Tibial artery (tissue), 4 donors: ENCODE results near the gene ARHGEF9.
A peak's percentile ranks its signal among the peaks of the same experiment; 100 is the strongest.
"Not testable (repeated sequence)": the region's sequence is repeated elsewhere in the genome, so short reads cannot be mapped to it uniquely, and the experiment has no call there.

Experiments
- DNase-seq, 2 donors: peaks; one replicate each; pipeline ENCODE4 v3.0.0-alpha.2; 2019
- H3K27ac ChIP-seq, 2 donors: fragments of 200-600 bp; sonication (generic) in 1 of 2; 1 replicate in 1 of 2; 2 replicates in 1 of 2; pipeline ENCODE4 v1.5.1; 2018 to 2019; ENCODE audit warnings: mild to moderate bottlenecking in 1 of 2
- H3K27me3 ChIP-seq, 2 donors: fragments of 200-600 bp; sonication (generic) in 1 of 2; one replicate each; pipeline versions ENCODE4 v1.5.1 to v1.6.0; 2016 to 2019
- H3K36me3 ChIP-seq, 3 donors: fragments of 200-600 bp; sonication (generic) in 2 of 3; one replicate each; pipeline ENCODE4 v1.5.1; 2016 to 2019; ENCODE audit warnings: mild to moderate bottlenecking in 2 of 3
- H3K4me1 ChIP-seq, 4 donors: fragments of 200-600 bp; sonication (generic) in 2 of 4; 1 replicate in 3 of 4; 2 replicates in 1 of 4; pipeline ENCODE4 v1.5.1; 2016 to 2019
- H3K4me3 ChIP-seq, 2 donors: fragments of 200-600 bp; sonication (generic) in 1 of 2; 1 replicate in 1 of 2; 2 replicates in 1 of 2; pipeline ENCODE4 v1.5.1; 2018 to 2019; ENCODE audit warnings: mild to moderate bottlenecking in 2 of 2
- H3K9me3 ChIP-seq, 3 donors: fragments of 200-600 bp; sonication (generic) in 1 of 3; one replicate each; pipeline ENCODE4 v1.5.1; 2016 to 2019
- intact Hi-C: fragments of 100-400 bp; cut with DNase I; formaldehyde crosslinking; loops from one replicate; pipeline ENCODE4 v1.15.0; 2023; ENCODE audit warnings: low total_unique reads
- TF ChIP-seq, protein P1 (sequence below), 2 experiments: fragments of 200-600 bp in 1 of 2; fragments of 450-650 bp in 1 of 2; IDR thresholded peaks; one replicate each; pipeline ENCODE4 v1.5.1; 2017 to 2019; ENCODE audit warnings: antibody characterized with exemption in 2 of 2, mild to moderate bottlenecking in 1 of 2, moderate library complexity in 1 of 2

Gene ARHGEF9

DNA sequence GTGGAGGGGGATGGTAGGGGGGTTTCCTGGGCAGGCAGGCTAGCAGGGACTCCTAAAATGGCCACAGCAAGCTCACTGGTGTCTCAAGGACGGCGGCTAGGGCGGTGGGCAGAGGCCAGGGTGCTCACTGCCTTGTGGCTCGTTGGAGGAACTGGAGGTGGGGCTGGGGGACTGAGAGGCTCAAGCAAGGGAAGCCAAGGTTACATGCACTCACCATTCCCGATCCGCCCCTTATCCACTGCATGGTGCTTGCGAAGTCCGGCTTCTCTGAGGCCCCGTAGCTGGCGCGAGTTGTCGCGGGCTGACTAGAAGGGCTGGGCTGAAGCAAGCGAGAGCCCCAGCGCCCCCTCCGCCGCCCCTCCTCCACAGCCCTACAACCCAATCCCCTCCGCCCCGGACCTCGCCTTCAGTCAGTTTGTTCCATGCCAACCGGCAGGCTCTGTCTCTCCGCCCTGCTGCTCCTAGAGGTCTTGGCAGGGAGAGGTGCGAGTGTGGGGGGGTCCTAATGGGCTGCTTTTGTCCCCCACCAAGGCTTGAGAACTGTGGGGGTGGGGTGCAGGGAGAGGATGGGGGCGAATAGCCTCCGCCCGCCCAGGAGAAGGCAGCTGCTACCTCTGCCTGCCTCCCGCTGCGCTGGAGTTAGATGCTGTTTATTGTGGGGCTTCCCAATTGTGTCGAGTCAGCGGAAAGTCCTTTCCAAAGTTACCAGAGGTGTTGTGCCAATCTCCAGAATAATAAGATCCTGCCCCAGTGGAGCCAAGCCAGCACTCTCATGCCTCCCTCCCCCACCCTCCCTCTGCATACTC is at the start of gene ARHGEF9:
TSS of gene ARHGEF9 (minus strand) at position 313 of the 806 bp plus-strand sequence. CDS start at position 244, 69 bp downstream.
- DNase-seq: peak; percentile 18 to 60
- TF ChIP-seq, protein P1, sequence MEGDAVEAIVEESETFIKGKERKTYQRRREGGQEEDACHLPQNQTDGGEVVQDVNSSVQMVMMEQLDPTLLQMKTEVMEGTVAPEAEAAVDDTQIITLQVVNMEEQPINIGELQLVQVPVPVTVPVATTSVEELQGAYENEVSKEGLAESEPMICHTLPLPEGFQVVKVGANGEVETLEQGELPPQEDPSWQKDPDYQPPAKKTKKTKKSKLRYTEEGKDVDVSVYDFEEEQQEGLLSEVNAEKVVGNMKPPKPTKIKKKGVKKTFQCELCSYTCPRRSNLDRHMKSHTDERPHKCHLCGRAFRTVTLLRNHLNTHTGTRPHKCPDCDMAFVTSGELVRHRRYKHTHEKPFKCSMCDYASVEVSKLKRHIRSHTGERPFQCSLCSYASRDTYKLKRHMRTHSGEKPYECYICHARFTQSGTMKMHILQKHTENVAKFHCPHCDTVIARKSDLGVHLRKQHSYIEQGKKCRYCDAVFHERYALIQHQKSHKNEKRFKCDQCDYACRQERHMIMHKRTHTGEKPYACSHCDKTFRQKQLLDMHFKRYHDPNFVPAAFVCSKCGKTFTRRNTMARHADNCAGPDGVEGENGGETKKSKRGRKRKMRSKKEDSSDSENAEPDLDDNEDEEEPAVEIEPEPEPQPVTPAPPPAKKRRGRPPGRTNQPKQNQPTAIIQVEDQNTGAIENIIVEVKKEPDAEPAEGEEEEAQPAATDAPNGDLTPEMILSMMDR (IDR thresholded peaks at IDR 0.05): no peak
- Histone ChIP-seq H3K27me3 (no peaks in the 10 kb centered on the region), H3K4me3 (peak within 1 kb of the TSS; percentile 60 to 61), H3K9me3 (no peaks in the 10 kb centered on the region), H3K36me3 (no peaks in the 10 kb centered on the region), H3K4me1 (no peaks in the 10 kb centered on the region), H3K27ac (peak within 1 kb of the TSS; percentile 59 to 74)
- intact Hi-C loops: no loop called here

GRCh38 chrX:63825446-63825845 is 40.4 kb upstream of the ARHGEF9 start:
- H3K36me3 ChIP-seq, intact Hi-C loops, H3K27ac ChIP-seq, DNase-seq, H3K4me3 ChIP-seq, H3K4me1 ChIP-seq, H3K27me3 ChIP-seq: not testable (repeated sequence)
- H3K9me3 ChIP-seq: peaks cover 0 to 14% (median 11%) of the 10 kb centered on the region in 3 donors

GRCh38 chrX:63818156-63818555 is 33.1 kb upstream of the ARHGEF9 start:
- intact Hi-C loops: no loop called here
- TF ChIP-seq, protein P1 (IDR thresholded peaks at IDR 0.05): no peak
- H3K4me3 ChIP-seq: no peak overlapping the region
- peaks cover 0 to 5% (median 0%) of the 10 kb centered on the region in 3 donors for H3K9me3 ChIP-seq
- no peaks in the 10 kb centered on the region for H3K4me1 ChIP-seq
- DNase-seq: no peak
- H3K36me3 ChIP-seq: no peaks in the 10 kb centered on the region
- no peak overlapping the region for H3K27ac ChIP-seq
- no peaks in the 10 kb centered on the region for H3K27me3 ChIP-seq

- Histone ChIP-seq H3K36me3 (no peaks in the 10 kb centered on the region), H3K27ac (no peak overlapping the region), H3K27me3 (no peaks in the 10 kb centered on the region), H3K4me3 (no peak overlapping the region), H3K4me1 (no peaks in the 10 kb centered on the region), H3K9me3 (peaks cover 0 to 2% (median 0%) of the 10 kb centered on the region in 3 donors)
- intact Hi-C loops: no loop called here
- TF ChIP-seq, protein P1 (IDR thresholded peaks at IDR 0.05): no peak
- DNase-seq: no peak
Measured at GRCh38 chrX:63817696-63818095, 32.7 kb upstream of the ARHGEF9 start.

DNA sequence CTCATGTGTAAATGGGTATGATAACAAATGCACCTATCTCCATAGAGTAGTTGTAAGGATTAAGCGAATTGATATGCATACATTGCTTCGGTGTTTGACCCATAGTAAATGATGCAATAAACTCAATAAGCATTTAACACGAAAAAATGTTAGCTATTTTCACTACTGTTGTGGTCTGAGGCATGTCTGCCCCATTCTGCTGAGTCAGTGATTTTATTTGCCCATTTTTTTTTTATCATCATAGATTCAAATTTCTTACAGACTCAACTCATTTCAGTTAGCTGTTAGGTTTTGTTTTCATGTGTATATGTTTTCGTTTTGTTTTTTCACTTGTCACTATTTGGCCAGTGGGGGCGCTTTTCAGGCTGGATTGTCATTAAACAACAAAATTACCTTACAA is 27.8 kb upstream of the ARHGEF9 start:
- TF ChIP-seq, protein P1 (IDR thresholded peaks at IDR 0.05): no peak

GRCh38 chrX:63810746-63811145 is 25.7 kb upstream of the ARHGEF9 start:
- DNase-seq: no peak
- Histone ChIP-seq H3K4me3 (no peak overlapping the region), H3K36me3 (no peaks in the 10 kb centered on the region), H3K9me3 (no peaks in the 10 kb centered on the region), H3K4me1 (no peaks in the 10 kb centered on the region), H3K27ac (no peak overlapping the region), H3K27me3 (no peaks in the 10 kb centered on the region)
- intact Hi-C loops: no loop called here
- TF ChIP-seq, protein P1 (IDR thresholded peaks at IDR 0.05): no peak

More for the DNA sequence above, 27.8 kb upstream of the ARHGEF9 start:
- Histone ChIP-seq H3K9me3 (no peaks in the 10 kb centered on the region), H3K27ac (no peak overlapping the region), H3K27me3 (no peaks in the 10 kb centered on the region), H3K36me3 (no peaks in the 10 kb centered on the region), H3K4me1 (no peaks in the 10 kb centered on the region), H3K4me3 (no peak overlapping the region)
- DNase-seq: no peak
- intact Hi-C loops: no loop called here
